HepG2 (cell line): ENCODE measurements around the gene RAB1B. TPM values are rescaled to one million over a fixed set of nuclear protein-coding genes. Genes with fewer than 3 reads are reported as not detected.

ENCODE experiments used
- ATF6 ChIP-seq: sonication (generic); formaldehyde crosslinking; conservative IDR thresholded peaks from 2 replicates; pipeline ENCODE4 v1.4.0; 2020; ENCODE audit warnings: missing genetic modification reagents
- CSRNP1 ChIP-seq: sonication (generic); formaldehyde crosslinking; IDR thresholded peaks from 2 replicates; pipeline ENCODE4 v1.8.1; 2023; ENCODE audit warnings: mild to moderate bottlenecking, missing genetic modification reagents
- LCORL ChIP-seq, 2 experiments: fragments of 450-650 bp in 1 of 2; sonication (generic) in 1 of 2; formaldehyde crosslinking in 1 of 2; IDR thresholded peaks; 2 replicates each; pipeline versions ENCODE4 v1.5.0 to v1.6.1; 2017 to 2020; ENCODE audit warnings: antibody characterized with exemption in 1 of 2, missing genetic modification reagents in 1 of 2
- MEIS2 ChIP-seq: sonication (generic); formaldehyde crosslinking; IDR thresholded peaks from 2 replicates; pipeline ENCODE4 v1.9.0; 2021; ENCODE audit warnings: mild to moderate bottlenecking, missing genetic modification reagents
- NAIF1 ChIP-seq: sonication (generic); formaldehyde crosslinking; IDR thresholded peaks from 2 replicates; pipeline ENCODE4 v1.5.0; 2020; ENCODE audit warnings: mild to moderate bottlenecking, missing genetic modification reagents, borderline replicate concordance
- NR3C1 ChIP-seq: sonication (generic); formaldehyde crosslinking; IDR thresholded peaks from 2 replicates; pipeline ENCODE4 v1.4.0; 2020; ENCODE audit warnings: missing genetic modification reagents
- PRDM10 ChIP-seq: sonication (generic); formaldehyde crosslinking; IDR thresholded peaks from 2 replicates; pipeline ENCODE4 v1.4.0; 2020; ENCODE audit warnings: low read depth, missing genetic modification reagents
- PTBP1 ChIP-seq: fragments of 200-400 bp; formaldehyde crosslinking; IDR thresholded peaks from 2 replicates; pipeline ENCODE4 v1.6.1; 2018; ENCODE audit warnings: low read length, low read depth; ENCODE audit not compliant: poor library complexity, severe bottlenecking
- SMAD1 ChIP-seq: sonication (generic); formaldehyde crosslinking; IDR thresholded peaks from 2 replicates; pipeline ENCODE4 v1.4.0; 2020; ENCODE audit warnings: missing genetic modification reagents, low read depth, mild to moderate bottlenecking, borderline replicate concordance
- TEAD3 ChIP-seq: optimal IDR thresholded peaks from 2 replicates; pipeline ENCODE3; 2016; ENCODE audit warnings: borderline replicate concordance
- ZNF256 ChIP-seq: sonication (generic); formaldehyde crosslinking; conservative IDR thresholded peaks from 2 replicates; pipeline ENCODE4 v1.4.0; 2020; ENCODE audit warnings: missing genetic modification reagents
- ZNF263 ChIP-seq: sonication (generic); formaldehyde crosslinking; IDR thresholded peaks from 2 replicates; pipeline ENCODE4 v1.4.0; 2020; ENCODE audit warnings: missing genetic modification reagents
- polyA plus RNA-seq, 8 experiments: library from polyadenylated mRNA; depleted of rRNA in 3 of 8; stranded (reverse) in 7 of 8; unstranded in 1 of 8; fragments of >200 nt; fragmentation: Illumina TruSeq in 4 of 8; extraction: Trizol in 4 of 8; gene quantifications; 2 replicates each; pipeline versions ENCODE4 v1.2.1 to v1.2.3, GENCODE V29; 2011 to 2016; ENCODE audit warnings: low read depth in 4 of 8, missing spikeins in 1 of 8, mixed read lengths in 1 of 8; ENCODE audit not compliant: insufficient read depth in 1 of 8
- total RNA-seq, 5 experiments: library from RNA; depleted of rRNA; stranded (reverse); fragments of >200 nt; fragmentation: Illumina TruSeq; extraction: Trizol; gene quantifications; 2 replicates each; pipeline ENCODE4 v1.2.3, GENCODE V29; 2016; ENCODE audit warnings: low read depth in 1 of 5
- TF ChIP-seq, protein P1 (sequence below): sonication (generic); formaldehyde crosslinking; IDR thresholded peaks from 2 replicates; pipeline ENCODE4 v1.5.1; 2020; ENCODE audit warnings: mild to moderate bottlenecking, missing genetic modification reagents, moderate library complexity
- TF ChIP-seq, protein P2 (sequence below): sonication (generic); formaldehyde crosslinking; IDR thresholded peaks from 2 replicates; pipeline ENCODE4 v1.5.0; 2020; ENCODE audit warnings: missing genetic modification reagents, mild to moderate bottlenecking, borderline replicate concordance

Gene RAB1B
- total and polyA plus RNA-seq, 2 of the 13 experiments (the other 11 are each of a cell fraction or from before 2014, with no cell fraction given), result 77.9 to 87.9 TPM

- TF ChIP-seq CSRNP1, result peak; percentile 41; the same call in 1 of the 2 replicates
- TF ChIP-seq, protein P1, sequence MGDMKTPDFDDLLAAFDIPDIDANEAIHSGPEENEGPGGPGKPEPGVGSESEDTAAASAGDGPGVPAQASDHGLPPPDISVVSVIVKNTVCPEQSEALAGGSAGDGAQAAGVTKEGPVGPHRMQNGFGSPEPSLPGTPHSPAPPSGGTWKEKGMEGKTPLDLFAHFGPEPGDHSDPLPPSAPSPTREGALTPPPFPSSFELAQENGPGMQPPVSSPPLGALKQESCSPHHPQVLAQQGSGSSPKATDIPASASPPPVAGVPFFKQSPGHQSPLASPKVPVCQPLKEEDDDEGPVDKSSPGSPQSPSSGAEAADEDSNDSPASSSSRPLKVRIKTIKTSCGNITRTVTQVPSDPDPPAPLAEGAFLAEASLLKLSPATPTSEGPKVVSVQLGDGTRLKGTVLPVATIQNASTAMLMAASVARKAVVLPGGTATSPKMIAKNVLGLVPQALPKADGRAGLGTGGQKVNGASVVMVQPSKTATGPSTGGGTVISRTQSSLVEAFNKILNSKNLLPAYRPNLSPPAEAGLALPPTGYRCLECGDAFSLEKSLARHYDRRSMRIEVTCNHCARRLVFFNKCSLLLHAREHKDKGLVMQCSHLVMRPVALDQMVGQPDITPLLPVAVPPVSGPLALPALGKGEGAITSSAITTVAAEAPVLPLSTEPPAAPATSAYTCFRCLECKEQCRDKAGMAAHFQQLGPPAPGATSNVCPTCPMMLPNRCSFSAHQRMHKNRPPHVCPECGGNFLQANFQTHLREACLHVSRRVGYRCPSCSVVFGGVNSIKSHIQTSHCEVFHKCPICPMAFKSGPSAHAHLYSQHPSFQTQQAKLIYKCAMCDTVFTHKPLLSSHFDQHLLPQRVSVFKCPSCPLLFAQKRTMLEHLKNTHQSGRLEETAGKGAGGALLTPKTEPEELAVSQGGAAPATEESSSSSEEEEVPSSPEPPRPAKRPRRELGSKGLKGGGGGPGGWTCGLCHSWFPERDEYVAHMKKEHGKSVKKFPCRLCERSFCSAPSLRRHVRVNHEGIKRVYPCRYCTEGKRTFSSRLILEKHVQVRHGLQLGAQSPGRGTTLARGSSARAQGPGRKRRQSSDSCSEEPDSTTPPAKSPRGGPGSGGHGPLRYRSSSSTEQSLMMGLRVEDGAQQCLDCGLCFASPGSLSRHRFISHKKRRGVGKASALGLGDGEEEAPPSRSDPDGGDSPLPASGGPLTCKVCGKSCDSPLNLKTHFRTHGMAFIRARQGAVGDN (CRISPR knock-in tag), result peak; percentile 26; the same call in 1 of the 2 replicates
- TF ChIP-seq TEAD3 (CRISPR knock-in tag), result peak; percentile 15
- peak; percentile 13 for TF ChIP-seq PTBP1
- peak; percentile 44; the same call in 1 of the 2 replicates for TF ChIP-seq ZNF263 (CRISPR knock-in tag)
- TF ChIP-seq ZNF256 (CRISPR knock-in tag), result peak; percentile 80; the same call in 1 of the 2 replicates
- TF ChIP-seq, protein P2, sequence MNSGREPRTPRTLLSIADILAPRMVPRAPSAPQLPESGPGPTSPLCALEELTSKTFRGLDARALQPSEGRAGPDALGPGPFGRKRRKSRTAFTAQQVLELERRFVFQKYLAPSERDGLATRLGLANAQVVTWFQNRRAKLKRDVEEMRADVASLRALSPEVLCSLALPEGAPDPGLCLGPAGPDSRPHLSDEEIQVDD (CRISPR knock-in tag), result 0 out of 2 replicates have a peak, but pooled peaks have one; percentile 36
- TF ChIP-seq LCORL (IDR thresholded peaks at IDR 0.05), result no peak
- peak; percentile 18; the same call in 1 of the 2 replicates for TF ChIP-seq LCORL (CRISPR knock-in tag; IDR thresholded peaks at IDR 0.05)
- peak; percentile 98 for TF ChIP-seq PRDM10
- TF ChIP-seq NR3C1 (CRISPR knock-in tag), result no peak
- no peak for TF ChIP-seq ATF6 (CRISPR knock-in tag)
- 0 out of 2 replicates have a peak, but pooled peaks have one; percentile 43 for TF ChIP-seq MEIS2 (CRISPR knock-in tag)
- 0 out of 2 replicates have a peak, but pooled peaks have one; percentile 26 for TF ChIP-seq SMAD1 (CRISPR knock-in tag)
- no peak for TF ChIP-seq NAIF1 (CRISPR knock-in tag)
These were observed 828 bp upstream of the RAB1B start (continued) for GRCh38 chr11:66267379-66268243.
